HG02610 (cell line): Measurements from ENCODE around the gene CC2D1A.
"Not testable (repeated sequence)": the region's sequence is repeated elsewhere in the genome, so short reads cannot be mapped to it uniquely, and the experiment has no call there.

Source experiments
- ATAC-seq: cut with Tn5 transposase; IDR thresholded peaks from one replicate; pipeline ENCODE4 v1.9.1; 2021; ENCODE audit warnings: mild to moderate bottlenecking, moderate library complexity; ENCODE audit not compliant: unreplicated experiment

Gene CC2D1A

DNA sequence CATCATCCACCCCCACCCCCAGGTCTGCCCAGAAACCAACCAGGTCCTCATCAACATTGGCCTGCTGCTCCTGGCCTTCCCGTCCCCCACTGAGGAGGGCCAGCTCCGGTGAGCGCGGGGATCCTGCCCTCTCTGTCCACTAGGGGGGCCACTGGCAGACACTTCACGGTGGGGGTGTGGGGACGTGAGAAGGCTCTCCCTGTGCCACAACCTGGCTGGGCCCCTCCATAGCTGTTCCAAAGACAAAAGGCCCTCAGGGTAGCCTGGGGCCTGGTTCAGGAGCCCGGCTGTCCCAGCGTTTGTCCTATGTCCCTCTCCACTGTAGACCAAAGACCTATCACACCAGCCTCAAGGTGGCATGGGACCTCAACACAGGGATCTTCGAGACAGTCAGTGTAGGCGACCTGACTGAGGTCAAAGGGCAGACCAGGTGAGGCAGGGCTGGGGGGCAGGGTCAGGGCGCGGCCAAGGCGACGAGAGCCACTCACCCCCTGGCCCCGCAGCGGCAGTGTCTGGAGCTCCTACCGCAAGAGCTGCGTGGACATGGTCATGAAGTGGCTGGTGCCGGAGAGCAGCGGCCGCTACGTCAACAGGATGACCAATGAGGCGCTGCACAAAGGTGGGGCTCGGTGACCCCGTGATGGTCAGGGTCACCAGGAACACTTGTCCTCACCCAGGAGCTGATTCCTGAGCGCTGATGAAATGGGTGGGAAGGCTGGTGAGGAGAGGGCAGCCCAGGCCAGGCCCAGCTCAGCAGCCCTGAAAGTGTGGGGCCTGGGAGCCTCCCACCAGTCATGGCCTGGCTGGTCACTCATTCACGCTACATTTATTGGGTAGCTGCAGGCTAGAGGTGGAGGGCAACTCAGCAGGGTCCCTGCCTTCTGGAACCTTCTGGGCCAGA is 54.2 kb downstream of the CC2D1A start:
- ATAC-seq: no peak

DNA sequence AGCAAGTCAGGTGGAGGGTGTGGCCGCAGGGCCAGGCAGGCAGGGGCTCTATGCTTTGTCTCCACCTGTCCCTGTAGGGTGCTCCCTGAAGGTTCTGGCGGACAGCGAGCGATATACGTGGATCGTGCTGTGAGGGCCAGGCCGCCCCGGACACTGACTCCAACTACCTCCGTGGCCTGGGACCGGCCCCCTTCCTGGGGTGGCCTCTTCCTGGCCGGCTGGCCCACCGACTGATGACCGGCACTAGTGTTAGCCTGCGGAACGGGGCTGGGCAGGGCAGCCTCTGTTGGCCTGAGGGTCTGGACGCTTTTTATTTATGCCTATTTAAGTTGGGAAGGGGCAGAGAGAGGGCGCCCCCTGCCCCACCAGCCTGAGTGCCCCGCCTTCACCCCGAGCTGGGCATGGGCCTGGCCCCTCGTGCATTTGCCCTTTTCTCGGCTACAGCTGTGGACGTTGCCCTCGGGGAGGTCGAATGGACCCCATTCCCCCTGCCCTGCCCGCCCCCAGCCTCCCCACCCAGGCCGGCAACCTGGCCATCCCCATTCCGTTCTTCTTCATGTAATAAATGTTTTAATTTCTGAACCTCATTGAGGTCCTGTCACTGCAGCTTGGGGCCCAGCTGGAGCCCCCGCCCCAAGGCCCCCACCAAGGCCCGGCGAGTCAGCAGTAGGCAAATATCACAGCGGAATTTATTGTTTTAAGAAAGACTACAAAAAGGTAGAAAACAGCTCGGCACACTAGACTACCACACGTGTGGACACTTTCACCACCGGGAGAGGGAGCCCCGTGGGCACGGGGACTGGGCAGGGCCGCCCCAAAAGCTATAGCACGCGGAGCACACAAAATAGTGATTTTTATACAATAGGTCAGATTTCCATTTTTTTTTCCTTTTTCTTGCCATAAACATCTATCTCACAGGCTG is 55.1 kb downstream of the CC2D1A start:
- no peak for ATAC-seq

DNA sequence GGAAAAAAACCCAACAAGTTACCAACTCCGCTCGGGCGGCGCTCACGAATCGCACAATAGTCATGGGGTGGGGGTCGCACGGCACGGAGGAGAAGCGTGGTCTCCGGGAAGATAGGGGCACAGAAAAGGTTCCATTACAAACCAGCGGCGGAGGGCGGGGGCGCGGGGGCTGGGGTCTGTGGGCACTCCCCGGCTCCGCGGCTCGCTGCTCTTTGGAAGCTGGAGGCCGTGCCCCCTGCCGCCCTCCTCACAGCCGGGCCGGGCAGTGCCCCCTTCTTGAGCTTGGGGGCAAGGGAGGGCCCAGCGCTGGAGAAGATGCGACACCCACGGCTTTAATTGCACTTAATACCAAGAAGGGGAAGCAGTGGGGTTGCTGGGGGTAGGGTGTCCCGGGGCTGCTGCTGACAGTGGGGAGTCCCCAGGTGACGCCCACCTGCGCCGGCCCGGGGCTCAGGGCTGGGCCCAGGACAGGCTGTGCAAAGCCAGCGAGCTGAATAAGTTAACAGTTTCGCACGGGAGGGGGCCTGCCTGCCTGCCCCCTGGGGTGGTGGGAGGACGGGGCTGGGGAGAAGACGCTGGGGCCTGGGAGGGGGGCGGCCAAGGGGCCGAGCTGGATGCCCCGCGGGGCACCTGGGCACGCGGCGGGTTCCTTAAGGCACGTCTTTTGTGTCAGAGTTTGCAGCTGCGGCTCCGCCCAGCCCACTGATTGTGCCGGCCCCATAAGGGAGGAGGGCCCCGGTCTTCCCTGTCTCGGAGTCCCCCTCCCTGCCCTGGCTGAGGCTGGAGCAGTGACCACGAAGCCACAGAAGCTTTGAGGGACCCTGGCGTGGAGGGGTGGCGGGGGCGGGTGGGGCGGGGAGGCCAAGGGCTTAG is 56.1 kb downstream of the CC2D1A start:
- ATAC-seq: no peak

DNA sequence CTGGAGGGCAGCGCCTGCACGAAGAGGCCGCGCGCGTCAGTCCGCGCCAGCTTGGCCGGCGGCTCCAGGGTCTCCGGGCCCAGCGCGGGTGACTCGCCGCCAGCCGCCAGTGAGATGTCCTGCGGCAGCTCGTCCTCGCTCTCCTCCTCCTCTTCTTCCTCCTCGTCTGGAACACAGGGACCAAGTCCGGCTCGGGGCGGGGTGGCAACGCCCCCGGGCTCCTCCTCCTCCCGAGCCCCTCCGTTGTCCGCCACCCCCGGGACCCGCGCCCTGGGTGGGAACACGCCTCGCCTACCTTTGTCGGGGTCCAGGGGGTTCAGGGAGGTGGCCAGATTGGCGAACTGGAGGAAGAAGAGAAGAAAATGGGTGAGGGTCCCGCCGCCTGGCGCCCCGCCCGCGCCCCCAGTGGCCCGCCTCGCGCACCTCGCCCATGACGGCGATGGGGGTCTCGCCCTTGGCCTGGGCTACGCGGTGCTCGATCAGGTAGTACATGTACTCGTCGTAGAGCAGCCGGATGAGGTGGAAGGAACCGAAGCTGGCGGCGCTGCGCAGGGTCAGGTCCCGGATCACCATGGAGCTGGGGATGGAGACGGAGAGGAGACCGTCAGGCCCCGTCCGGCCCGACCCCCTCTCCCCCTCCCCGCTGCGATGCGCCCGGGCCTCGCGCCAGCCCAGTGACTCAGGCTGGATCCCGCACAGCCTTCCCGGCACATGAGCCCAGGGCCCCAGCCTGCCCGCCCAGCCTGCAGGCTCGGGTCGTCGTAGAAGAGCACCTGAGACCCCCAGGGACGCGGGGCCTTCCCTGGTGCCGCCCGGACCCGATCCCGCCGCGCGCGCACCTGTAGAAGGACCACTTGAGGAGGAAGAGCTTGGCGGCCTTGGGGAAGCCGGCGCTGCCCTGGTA is 57.0 kb downstream of the CC2D1A start:
- ATAC-seq: no peak

DNA sequence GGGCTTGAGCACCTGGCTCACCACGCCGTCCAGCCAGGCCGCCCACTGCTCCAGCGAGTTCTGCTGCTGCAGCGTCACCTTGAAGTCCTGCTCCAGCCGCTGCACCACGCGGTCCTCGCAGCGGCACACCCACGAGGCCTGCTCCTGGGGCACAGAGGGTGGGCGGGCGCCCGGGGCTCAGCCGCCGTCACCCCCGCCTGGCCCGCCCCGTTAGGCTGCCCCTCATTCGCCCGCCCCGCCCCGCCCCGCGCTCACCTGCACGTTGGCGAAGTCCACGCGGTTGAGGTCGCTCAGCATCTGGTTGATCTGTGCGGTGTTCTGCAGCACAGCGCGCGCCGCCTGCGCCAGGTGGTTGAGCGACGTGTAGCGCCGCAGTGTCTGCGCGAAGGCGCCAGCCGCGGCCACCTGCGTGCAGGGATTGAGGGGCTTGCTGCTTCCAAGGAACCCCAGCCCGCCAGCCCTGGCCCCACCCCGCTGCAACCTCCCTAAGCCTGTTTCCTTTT is 57.7 kb downstream of the CC2D1A start:
- ATAC-seq: no peak

DNA sequence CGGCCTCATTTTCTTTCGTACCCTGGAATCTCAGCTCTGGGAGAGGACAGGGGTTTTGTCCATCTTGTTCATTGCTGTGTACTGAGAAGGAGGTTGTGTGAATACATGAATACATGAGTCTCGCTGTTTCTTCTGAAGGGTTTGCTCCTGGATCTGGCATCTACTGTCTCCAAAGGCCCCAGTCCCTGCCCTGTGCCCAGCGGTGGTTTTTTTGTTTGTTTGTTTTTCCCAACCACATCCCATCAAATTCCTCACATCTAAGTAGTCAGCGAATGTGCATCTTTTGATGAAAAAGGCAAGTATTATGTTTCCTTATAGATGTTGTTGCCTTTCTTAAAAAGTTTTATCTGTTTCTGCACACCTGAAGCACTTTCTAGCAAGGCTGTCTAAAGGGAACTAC is 58.8 kb downstream of the CC2D1A start:
- ATAC-seq: no peak

DNA sequence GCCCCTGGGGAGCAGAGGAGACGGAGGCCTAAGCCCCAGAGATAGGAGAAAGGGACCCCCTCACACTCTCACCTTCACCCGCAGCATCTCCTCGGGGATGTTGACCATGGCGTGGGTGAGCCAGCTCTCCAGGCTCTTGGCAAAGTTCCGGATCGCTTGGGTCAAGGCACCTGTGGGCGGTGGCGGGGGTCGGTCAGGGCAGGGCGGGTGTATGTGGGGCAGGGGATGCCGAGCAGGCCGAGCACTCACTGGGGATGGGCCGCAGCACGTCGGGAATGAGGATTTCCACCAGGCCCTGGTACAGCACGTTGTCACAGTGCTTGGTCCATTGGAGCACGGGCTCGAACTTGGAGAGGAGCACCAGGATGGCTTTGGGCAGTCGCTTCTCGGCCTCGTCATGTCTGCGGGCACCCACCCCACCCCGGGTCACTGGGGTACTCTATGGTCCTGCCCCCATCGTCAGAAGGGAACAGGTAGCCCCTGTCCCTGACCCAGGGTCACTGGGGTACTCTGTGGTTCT is 59.4 kb downstream of the CC2D1A start:
- ATAC-seq: no peak

DNA sequence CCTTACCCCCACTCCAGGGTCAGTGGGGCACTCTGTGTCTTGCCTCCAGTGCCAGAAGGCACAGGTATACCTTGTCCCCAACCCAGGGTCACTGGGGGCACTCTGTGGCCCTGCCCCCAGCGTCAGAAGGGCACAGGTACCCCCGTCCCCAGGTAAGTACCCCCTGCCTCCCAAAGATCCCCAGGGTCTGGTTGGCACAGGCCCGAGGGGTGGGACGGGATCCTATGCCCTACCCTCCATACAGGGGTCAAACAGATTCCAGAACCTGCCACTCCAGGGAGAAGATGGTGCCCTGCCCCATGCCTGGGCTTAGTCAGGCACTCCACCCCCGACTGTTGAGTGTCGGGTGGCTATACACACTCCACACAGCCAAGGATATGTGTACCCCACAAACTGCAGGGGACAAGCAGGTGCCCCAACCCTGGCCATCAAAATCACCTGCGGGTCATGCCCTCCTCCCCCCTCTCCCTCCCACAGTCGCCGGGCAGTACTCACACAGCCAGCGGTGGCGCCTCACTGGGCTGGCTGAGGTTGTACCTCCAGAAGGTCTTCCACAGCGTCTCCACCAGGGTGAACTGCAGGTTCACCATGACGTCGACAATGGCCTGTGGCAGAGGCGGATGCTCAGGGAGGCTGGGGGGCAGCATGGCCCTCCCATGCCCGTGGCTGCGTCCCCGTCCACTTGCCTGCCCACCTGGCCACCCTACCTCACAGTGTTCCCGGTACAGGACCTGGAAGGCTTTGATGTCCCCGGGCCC is 60.1 kb downstream of the CC2D1A start:
- no peak for ATAC-seq

DNA sequence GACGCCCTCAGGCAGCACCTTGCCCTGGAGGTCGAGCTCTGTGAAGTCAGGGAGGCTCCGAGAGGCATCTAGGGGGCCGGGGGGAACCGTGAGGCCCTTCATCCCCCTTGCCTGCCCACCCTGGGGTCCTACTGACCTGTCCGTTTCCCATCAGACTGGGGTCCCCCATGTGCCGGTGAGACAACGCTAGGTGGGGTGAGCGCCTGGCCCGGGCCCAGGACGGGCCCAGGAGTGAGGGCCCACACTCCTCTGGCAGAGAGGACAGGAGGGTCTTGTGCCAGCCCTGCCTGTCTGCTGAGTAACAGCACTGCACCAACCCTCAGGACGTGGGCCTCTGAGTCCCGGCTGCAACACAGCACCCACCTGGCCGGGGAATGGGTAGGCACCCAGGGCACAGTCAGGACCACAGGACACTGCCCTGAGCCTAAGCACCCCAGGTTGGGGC is 60.7 kb downstream of the CC2D1A start:
- no peak for ATAC-seq

DNA sequence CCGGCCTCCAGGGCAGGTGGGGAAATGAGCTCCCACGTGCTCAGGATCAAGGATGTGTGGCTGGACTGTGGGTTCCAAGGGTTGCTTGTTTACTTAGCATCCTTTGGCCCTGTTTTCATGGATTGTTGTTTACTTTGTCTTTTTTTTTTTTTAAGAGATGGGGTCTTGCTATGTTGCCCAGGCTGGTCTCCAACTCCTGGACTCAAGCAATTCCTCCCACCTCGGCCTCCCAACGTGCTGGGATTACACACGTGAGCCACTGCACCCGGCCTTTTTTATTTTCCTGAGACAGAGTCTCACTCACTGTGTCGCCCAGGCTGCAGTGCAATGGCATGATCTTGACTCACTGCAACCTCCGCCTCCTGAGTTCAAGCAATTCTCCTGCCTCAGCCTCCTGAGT is 61.2 kb downstream of the CC2D1A start:
- not testable (repeated sequence) for ATAC-seq

DNA sequence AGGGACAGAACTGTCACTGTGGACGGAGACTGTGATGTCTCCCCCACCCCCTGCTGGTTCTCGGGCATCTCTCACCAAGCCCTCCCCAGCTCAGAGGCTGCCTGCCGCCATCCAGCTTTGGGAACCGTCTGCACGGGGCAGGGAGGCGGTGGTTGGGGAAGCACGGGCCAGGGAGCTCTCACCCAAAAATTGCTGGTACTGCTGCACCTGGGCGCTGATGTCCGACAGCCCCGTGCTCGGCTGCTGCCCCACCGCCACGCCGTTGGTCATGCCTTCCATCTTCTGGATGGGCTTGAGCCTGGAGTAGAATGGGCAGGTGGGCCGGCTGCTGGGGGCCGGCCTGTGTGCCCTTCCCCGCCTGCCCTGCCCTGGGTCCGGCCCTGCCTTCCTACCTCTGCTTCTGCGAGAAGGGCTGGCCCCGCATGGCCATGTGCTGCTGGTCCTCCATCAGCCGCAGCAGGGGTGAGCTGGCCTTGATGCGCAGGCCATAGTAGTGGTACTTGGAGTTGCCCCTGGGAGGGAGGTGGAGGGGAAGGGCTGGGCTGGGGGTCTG is 62.5 kb downstream of the CC2D1A start:
- no peak for ATAC-seq

DNA sequence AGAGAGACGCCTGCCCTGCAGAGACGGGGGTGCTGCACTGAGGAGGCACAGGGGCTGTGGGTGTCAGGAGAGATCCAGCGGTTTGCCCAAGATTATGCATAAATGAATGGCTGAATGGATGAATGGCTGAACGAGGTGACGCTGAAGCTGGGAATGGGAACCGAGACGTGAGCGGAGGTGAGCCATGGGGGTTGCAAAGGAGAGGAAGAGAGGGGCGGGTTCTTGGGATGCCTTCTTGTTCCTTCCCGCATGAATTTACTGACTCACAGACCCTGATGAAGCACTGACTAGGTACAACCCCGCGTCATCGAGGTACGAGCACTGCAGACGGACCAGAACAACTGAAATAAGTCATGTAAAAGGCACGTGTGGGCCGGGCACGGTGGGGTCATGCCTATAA is 63.0 kb downstream of the CC2D1A start:
- ATAC-seq: no peak

DNA sequence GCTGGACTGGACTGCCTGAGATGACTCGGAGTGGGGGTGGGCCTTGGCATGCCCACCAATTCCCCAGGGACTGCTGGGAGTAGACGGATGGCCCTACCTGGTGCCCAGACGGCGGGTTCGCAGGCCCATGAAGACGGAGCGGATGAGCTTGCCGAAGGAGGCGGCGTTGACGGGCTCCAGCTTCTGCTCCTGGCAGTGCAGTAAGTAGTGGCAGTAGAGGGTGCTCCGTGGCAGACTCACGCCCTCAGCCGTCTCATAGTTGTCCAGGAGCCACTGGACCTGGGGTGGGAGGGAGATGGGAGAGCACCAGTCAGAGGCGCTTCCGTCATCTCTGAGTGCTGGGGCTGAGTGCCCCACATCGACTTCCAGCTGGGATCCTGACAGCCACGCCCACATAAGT is 63.9 kb downstream of the CC2D1A start:
- no peak for ATAC-seq

DNA sequence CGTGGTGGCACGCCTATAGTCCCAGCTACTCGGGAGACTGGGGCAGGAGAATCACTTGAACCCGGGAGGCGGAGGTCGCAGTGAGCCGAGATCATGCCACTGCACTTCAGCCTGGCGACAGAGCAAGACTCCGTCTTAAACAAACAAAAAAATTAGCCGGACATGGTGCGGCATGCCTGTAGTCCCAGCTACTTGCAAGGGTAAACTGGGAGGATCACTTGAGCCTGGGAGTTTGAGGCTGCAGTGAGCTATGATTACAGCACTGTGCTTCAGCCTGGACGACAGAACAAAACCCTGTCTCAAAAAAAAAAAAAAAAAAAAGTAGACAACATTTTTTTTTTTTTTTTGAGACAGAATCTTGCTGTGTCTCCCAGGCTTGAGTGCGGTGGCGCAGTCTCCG is 65.9 kb downstream of the CC2D1A start:
- ATAC-seq: not testable (repeated sequence)

DNA sequence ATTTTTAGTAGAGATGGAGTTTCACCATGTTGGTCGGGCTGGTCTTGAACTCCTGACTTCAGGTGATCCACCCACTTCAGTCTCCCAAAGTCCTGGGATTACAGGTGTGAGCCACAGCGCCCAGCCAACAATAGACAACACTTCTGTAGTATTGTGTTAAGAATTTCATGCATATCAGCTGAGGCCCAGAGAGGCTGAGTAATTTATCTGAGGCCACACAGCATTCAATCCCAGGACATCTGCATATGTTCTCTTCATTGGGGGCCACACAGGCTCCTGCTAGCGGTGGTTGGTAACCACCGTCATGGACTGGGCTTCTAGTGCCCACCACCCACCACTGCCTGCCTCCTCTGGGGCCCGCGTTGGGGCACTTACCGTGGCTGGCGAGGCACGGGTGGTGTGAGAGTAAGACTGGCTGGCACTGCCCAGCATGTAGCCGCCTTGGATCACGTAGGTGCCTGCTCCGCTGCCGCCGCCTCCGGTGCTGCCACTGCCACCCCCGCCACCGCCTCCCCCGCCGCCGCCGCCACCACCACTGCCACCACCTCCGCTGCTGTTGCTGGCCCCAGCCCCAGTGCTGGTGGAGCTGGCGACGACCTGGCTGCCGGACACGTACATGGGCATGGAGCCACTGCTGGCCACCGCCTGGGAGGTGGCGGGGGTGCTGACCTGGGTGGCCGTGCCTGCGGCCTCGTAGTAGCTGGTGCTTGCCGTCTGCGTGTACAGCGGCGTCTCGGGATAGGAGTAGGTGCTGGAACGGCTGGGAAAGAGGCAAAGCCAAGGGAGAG is 66.6 kb downstream of the CC2D1A start:
- ATAC-seq: no peak

DNA sequence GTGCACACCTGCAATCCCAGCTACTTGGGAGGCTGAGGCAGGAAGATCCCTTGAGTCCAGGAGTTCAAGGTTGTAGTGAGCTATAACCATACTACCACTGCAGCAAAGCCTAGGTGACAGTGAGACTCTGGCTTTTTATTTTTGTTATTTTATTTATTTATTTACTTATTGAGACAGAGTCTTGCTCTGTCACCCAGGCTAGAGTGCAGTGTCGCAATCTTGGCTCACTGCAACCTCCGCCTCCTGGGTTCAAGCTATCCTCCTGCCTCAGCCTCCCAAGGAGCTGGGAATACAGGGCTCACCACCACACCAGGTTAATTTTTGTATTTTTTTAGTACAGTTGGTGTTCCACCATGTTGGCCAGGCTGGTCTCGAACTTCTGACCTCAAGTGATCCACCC is 67.5 kb downstream of the CC2D1A start:
- ATAC-seq: not testable (repeated sequence)

DNA sequence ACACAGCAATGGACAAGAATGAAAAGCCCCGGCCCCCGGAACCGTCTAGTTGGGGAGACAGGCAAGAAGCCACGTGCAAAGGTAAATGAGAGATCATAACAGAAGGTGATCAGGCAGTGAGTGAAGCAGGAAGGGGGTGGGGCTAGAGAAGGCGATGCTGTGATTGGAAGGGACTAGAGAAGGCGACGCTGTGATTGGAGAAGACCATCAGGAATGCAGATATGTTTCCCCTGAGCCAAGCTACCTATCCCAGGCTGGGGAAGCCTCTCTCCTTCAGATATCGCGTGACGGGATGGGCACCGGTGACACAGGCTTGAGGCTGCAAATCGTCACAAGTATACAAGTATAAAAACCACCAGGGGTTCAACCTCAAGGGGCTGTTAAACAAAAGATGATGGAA is 68.1 kb downstream of the CC2D1A start:
- no peak for ATAC-seq

DNA sequence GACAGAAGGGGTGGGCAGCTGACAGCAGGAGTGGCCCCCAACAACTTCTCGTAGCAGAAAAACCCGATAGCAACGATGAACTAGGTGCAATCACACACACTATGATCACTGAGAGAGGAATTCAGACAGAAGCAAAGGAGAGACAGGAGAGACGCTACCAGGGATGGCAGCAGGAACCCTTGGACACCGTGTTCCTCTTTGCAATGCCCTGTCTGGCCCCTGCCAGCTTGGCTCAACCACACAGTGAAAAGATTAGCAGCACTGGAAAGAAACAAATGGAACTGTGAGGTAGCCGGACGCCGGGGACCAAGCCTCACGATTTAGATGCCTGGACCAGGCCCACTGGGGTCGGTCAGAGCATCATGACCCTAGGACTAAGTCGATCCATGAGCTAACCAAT is 69.9 kb downstream of the CC2D1A start:
- ATAC-seq: no peak
